SH-SY5Y (cell line): ENCODE measurements around the gene NAPG.

Source experiments
- GATA2 ChIP-seq: IDR thresholded peaks from 2 replicates; pipeline ENCODE4 v1.6.1; 2011; ENCODE audit warnings: mild to moderate bottlenecking, low read depth, low read length
- GATA3 ChIP-seq: IDR thresholded peaks from 2 replicates; pipeline ENCODE4 v1.6.1; 2011; ENCODE audit warnings: low read depth, mild to moderate bottlenecking, low read length, moderate library complexity

NAPG gene

GRCh38 chr18:10558243-10558966 lies 32.6 kb downstream of the NAPG start:
- no peak for TF ChIP-seq GATA3
- TF ChIP-seq GATA2: no peak

DNA sequence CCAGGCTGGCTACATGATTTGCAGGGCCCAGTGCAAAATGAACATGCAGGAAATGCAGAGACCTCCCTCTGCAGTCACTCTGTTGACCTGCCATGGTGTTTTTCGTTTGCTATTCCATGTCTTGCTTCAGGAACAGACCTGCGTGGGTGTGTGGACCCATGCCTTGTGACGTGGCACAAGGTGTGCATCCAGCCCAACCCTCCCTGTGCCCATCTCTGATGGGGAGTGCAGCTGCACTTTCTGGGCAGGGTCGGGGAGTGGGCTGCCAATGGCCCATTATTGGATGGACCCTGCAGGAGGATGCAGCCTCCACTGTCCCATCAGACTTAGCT lies 33.1 kb downstream of the NAPG start:
- TF ChIP-seq GATA3 (no peak), GATA2 (no peak)

GRCh38 chr18:10559553-10560451 lies 34.0 kb downstream of the NAPG start:
- no peak for TF ChIP-seq GATA2
- TF ChIP-seq GATA3: no peak

GRCh38 chr18:10560452-10561045 lies 34.7 kb downstream of the NAPG start:
- no peak for TF ChIP-seq GATA2
- no peak for TF ChIP-seq GATA3

- TF ChIP-seq GATA3: no peak
- no peak for TF ChIP-seq GATA2
Measured at GRCh38 chr18:10562773-10563160, 36.9 kb downstream of the NAPG start.

DNA sequence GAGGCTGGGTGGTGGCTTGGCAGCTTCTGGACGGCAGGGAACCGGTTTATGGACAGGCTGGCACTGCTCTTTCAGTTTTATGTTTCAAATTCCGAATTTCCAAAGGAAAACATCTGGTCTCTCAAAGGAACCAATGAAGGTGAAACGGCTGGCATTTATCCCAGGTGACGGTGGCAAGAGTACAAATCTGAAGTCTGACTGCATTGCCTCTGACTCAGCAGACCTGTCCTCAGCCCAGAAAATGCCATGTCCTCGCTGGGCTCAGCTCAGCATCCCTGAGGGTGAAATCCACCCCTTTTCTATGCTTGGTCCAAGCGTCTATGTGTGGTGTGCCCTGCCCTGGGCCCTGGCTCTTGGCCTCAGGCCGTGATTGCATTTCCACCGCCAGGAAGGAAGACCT lies 38.1 kb downstream of the NAPG start:
- TF ChIP-seq GATA3 (no peak), GATA2 (no peak)

DNA sequence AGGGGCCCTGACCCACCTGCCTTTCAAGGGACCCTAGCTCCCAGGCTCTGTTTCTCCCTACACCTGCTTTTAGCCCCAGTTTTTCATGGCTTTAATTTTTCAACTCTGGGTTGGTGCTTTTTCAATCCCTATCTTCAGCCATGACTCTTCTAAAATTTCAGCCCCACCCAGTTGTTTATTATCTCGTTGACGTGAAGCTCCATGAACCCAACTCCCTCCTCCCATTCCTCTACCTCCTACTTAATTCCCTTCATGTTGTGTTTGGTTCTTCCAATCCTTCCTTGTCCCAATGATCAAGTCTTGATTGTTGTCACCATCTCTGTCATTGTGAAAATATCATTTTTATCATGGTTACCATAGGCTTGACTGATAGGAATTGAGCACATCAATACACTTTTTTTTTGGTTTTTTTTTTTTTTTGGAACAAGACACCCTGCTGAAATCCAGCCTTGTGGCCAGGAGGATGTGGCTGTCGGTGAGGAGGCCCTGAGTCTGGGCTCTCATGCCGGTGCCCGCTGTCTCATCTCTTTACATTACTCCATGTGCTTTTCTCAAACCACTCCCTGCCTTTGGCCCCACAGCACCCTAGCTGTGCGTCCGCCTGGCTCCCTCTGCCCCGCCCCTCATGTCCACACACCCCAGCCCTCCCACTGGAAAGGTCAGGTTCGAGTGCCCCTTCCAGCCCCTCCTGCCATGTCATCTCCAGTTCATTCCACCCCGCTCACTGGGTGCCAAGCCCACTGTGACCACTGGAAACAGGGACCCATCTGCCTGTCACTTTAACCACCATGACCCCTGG lies 39.3 kb downstream of the NAPG start:
- TF ChIP-seq GATA3 (no peak), GATA2 (no peak)

DNA sequence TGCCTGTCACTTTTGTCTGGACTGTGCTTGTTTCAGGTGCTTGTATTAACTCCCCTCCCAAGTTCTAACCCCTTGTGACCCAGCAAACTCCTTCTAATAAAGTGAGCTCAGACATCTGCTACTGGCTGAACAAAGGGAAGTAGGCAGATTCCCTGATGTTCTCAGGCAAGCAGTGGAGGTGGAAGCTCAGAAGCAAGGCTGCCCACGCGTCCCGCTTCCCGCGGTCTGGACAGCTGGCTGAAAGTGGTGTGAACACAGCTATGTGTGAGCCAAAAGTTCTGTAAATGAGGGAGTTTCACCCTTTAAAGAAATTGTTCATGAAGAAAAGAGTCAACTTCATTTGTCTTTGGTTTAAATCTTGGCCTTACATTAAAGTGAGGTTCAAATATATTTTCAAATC lies 40.0 kb downstream of the NAPG start:
- TF ChIP-seq GATA2: no peak
- no peak for TF ChIP-seq GATA3

DNA sequence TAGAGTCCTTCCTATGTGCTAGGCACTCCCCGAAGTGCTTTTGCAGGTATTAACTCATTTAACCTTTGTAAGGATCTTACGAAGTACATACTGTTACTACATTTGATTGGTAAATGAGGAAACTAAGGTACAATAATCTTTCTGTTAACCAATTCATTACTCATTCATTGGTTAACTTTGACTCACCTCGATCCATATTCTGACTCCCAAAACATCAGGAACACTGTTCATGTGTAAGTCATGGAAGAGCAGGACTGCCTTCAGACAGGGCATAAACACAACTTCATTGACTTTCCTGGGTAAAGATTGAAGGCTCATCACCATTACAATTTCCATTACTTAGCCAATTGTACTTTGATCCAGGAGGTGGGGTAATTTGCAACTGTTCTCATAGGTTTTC lies 40.6 kb downstream of the NAPG start:
- TF ChIP-seq GATA2 (no peak), GATA3 (no peak)

DNA sequence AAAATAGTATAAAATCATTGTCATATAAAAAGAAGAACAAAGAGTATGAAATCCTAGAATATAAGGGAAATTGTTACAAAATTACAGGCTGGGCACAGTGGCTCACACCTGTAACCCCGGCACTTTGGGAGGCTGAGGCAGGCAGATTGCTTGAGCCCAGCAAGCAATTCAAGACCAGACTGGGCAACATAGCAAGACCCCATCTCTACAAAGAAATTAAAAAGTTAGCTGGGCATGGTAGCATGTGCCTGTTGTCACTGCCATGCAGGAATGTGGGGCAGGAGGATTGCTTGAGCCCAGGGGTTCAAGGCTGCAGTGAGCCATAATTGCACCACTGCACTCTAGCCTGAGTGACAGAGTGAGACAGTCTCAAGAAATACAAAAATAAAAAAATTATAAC lies 44.8 kb downstream of the NAPG start:
- TF ChIP-seq GATA2: no peak
- no peak for TF ChIP-seq GATA3

GRCh38 chr18:10571537-10571936 lies 45.7 kb downstream of the NAPG start:
- TF ChIP-seq GATA2 (no peak), GATA3 (no peak)

- TF ChIP-seq GATA2 (no peak), GATA3 (no peak)
Measured at GRCh38 chr18:10579079-10579867, 53.4 kb downstream of the NAPG start.

DNA sequence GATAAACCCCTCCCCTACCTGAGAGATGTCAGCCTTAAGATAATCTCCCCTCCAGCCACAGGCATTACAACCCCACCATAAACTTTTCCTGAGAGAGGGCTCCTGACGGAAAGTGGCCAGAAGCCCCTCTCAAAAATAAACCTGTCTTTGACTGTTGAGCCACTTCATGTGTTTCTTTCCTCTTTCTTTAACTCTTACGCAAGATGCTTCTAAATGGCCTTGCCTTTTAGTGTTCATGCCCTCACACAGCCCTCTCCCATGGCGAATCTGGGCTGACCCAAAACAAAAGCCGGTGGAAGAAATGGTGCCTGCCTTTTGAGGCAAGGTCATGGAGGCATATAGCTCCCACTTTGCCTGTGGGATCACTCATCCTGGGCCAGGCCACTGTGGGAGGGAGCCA lies 54.4 kb downstream of the NAPG start:
- no peak for TF ChIP-seq GATA3
- TF ChIP-seq GATA2: no peak

DNA sequence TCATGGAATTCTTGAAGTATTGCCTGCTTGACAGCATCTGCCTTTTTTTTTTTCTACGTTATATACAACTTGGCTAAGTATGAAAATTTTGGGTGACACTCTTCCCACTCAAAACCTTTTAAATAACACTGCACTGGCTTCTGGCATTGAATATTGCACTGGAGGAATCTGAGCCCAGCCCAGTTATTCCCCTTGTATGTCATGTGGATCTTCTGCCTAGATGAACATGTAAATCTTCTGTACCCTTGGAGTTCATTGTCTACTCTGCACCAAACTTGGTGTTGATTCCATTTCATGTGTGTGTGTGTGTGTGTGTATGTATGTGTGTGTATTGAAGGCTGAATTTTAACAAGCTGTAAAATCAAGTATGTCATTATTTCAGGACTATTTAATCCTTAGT lies 59.4 kb downstream of the NAPG start:
- TF ChIP-seq GATA2: no peak
- TF ChIP-seq GATA3: no peak
